HepG2 (cell line): Measurements from ENCODE around the gene SKI. TPM values are rescaled to one million over a fixed set of nuclear protein-coding genes. Genes with fewer than 3 reads are reported as not detected.

Experiments used
- AKAP8 ChIP-seq: sonication (generic); formaldehyde crosslinking; IDR thresholded peaks from 2 replicates; pipeline ENCODE4 v1.5.1; 2020; ENCODE audit warnings: mild to moderate bottlenecking, missing genetic modification reagents
- EP300 ChIP-seq, 3 experiments: sonication (generic) in 1 of 3; formaldehyde crosslinking in 1 of 3; IDR thresholded peaks; 2 replicates each; pipeline versions ENCODE4 v1.5.1 to v1.6.1; 2011 to 2020; ENCODE audit warnings: low read depth in 2 of 3, low read length in 2 of 3, borderline replicate concordance in 1 of 3, improper control_type of control experiment in 1 of 3, mild to moderate bottlenecking in 1 of 3, missing genetic modification reagents in 1 of 3, moderate library complexity in 1 of 3
- EZH2 ChIP-seq: conservative IDR thresholded peaks from 2 replicates; pipeline ENCODE4 v1.6.1; 2012; ENCODE audit warnings: mild to moderate bottlenecking, low read depth, low read length, moderate library complexity
- HOXA3 ChIP-seq: sonication (generic); formaldehyde crosslinking; IDR thresholded peaks from 2 replicates; pipeline ENCODE4 v1.5.0; 2020; ENCODE audit warnings: missing genetic modification reagents
- LCORL ChIP-seq, 2 experiments: fragments of 450-650 bp in 1 of 2; sonication (generic) in 1 of 2; formaldehyde crosslinking in 1 of 2; IDR thresholded peaks; 2 replicates each; pipeline versions ENCODE4 v1.5.0 to v1.6.1; 2017 to 2020; ENCODE audit warnings: antibody characterized with exemption in 1 of 2, missing genetic modification reagents in 1 of 2
- MED1 ChIP-seq: sonication (generic); formaldehyde crosslinking; IDR thresholded peaks from 2 replicates; pipeline ENCODE4 v1.4.0; 2020; ENCODE audit warnings: missing genetic modification reagents
- NFRKB ChIP-seq: fragments of 450-650 bp; IDR thresholded peaks from 2 replicates; pipeline ENCODE4 v1.6.1; 2017
- NR3C1 ChIP-seq: sonication (generic); formaldehyde crosslinking; IDR thresholded peaks from 2 replicates; pipeline ENCODE4 v1.4.0; 2020; ENCODE audit warnings: missing genetic modification reagents
- PCBP2 ChIP-seq: fragments of 200-400 bp; formaldehyde crosslinking; optimal IDR thresholded peaks from 2 replicates; pipeline ENCODE3; 2018; ENCODE audit warnings: low read length, low read depth; ENCODE audit not compliant: poor library complexity, severe bottlenecking
- RELA ChIP-seq: sonication (generic); formaldehyde crosslinking; IDR thresholded peaks from 2 replicates; pipeline ENCODE4 v1.4.0; 2020; ENCODE audit warnings: missing genetic modification reagents
- RORA ChIP-seq: sonication (generic); formaldehyde crosslinking; IDR thresholded peaks from 2 replicates; pipeline ENCODE4 v1.5.0; 2020; ENCODE audit warnings: mild to moderate bottlenecking, missing genetic modification reagents, moderate library complexity
- SMAD1 ChIP-seq: sonication (generic); formaldehyde crosslinking; IDR thresholded peaks from 2 replicates; pipeline ENCODE4 v1.4.0; 2020; ENCODE audit warnings: missing genetic modification reagents, low read depth, mild to moderate bottlenecking, borderline replicate concordance
- TBX2 ChIP-seq: sonication (generic); formaldehyde crosslinking; IDR thresholded peaks from 2 replicates; pipeline ENCODE4 v1.5.0; 2020; ENCODE audit warnings: missing genetic modification reagents, mild to moderate bottlenecking, borderline replicate concordance
- TOE1 ChIP-seq: sonication (generic); formaldehyde crosslinking; IDR thresholded peaks from 2 replicates; pipeline ENCODE4 v1.4.0; 2020; ENCODE audit warnings: mild to moderate bottlenecking, missing genetic modification reagents
- ZBTB38 ChIP-seq: sonication (generic); formaldehyde crosslinking; IDR thresholded peaks from 2 replicates; pipeline ENCODE4 v1.5.1; 2020; ENCODE audit warnings: mild to moderate bottlenecking, missing genetic modification reagents
- ZNF337 ChIP-seq: sonication (generic); formaldehyde crosslinking; IDR thresholded peaks from 2 replicates; pipeline ENCODE4 v1.5.1; 2020; ENCODE audit warnings: missing genetic modification reagents, low read depth, mild to moderate bottlenecking, borderline replicate concordance
- ZNF431 ChIP-seq: sonication (generic); formaldehyde crosslinking; IDR thresholded peaks from 2 replicates; pipeline ENCODE4 v1.9.0; 2022; ENCODE audit warnings: missing genetic modification reagents, low read depth, mild to moderate bottlenecking, borderline replicate concordance
- ZNF772 ChIP-seq: sonication (generic); formaldehyde crosslinking; IDR thresholded peaks from 2 replicates; pipeline ENCODE4 v1.5.0; 2020; ENCODE audit warnings: mild to moderate bottlenecking, missing genetic modification reagents
- ZSCAN25 ChIP-seq: sonication (generic); formaldehyde crosslinking; IDR thresholded peaks from 2 replicates; pipeline ENCODE4 v1.8.0; 2022; ENCODE audit warnings: mild to moderate bottlenecking, missing genetic modification reagents
- polyA plus RNA-seq, 8 experiments: library from polyadenylated mRNA; depleted of rRNA in 3 of 8; stranded (reverse) in 7 of 8; unstranded in 1 of 8; fragments of >200 nt; fragmentation: Illumina TruSeq in 4 of 8; extraction: Trizol in 4 of 8; gene quantifications; 2 replicates each; pipeline versions ENCODE4 v1.2.1 to v1.2.3, GENCODE V29; 2011 to 2016; ENCODE audit warnings: low read depth in 4 of 8, missing spikeins in 1 of 8, mixed read lengths in 1 of 8; ENCODE audit not compliant: insufficient read depth in 1 of 8
- total RNA-seq, 5 experiments: library from RNA; depleted of rRNA; stranded (reverse); fragments of >200 nt; fragmentation: Illumina TruSeq; extraction: Trizol; gene quantifications; 2 replicates each; pipeline ENCODE4 v1.2.3, GENCODE V29; 2016; ENCODE audit warnings: low read depth in 1 of 5
- TF ChIP-seq, protein P1 (sequence below): sonication (generic); formaldehyde crosslinking; IDR thresholded peaks from 2 replicates; pipeline ENCODE4 v1.5.0; 2020; ENCODE audit warnings: missing genetic modification reagents, mild to moderate bottlenecking, borderline replicate concordance

SKI gene
- total and polyA plus RNA-seq, 2 of the 13 experiments (the other 11 are each of a cell fraction or from before 2014, with no cell fraction given), result 4.7 to 6.9 TPM

DNA sequence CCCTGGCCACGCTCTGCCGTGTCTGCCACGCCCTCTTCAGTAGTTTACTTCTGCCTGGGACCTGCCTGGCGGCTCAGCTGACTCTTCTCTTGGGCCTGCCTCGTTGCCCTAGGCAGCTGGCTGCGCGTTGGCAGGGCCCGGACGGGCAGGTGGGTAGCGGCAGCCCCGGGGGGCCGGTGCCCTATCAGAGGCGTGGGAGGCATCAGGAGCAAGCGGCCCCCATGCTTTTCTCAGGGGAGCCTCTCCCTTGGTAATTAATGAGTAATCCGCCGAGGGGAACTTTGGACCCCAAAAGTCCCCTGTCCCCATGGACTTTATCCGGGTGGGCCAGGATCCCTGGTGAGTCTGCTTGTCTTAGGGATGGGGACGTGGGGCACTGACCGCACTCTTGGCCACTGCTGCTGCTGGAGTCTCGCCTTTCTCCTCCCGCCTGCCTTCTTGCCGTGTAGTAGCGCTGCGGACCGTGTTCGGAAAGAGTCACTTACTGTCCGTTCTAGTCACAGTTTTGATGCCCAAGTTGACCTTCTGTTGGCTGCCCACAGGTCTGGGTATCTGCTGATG is 22.7 kb downstream of the SKI start (continued):
- TF ChIP-seq, protein P1, sequence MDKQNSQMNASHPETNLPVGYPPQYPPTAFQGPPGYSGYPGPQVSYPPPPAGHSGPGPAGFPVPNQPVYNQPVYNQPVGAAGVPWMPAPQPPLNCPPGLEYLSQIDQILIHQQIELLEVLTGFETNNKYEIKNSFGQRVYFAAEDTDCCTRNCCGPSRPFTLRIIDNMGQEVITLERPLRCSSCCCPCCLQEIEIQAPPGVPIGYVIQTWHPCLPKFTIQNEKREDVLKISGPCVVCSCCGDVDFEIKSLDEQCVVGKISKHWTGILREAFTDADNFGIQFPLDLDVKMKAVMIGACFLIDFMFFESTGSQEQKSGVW, result no peak
- TF ChIP-seq SMAD1 (CRISPR knock-in tag) (no peak), EZH2 (no peak), LCORL (IDR thresholded peaks at IDR 0.05) (no peak), LCORL (CRISPR knock-in tag; IDR thresholded peaks at IDR 0.05) (peak; percentile 95), NR3C1 (CRISPR knock-in tag) (no peak), TBX2 (peak; percentile 79), EP300 (IDR thresholded peaks at IDR 0.05; ENCODE audit: low read depth in 2 of 2, low read length in 2 of 2) (peak in 1 of 2 experiments; percentile 55; a peak in 2 of 4 replicates), EP300 (CRISPR knock-in tag; IDR thresholded peaks at IDR 0.05; ENCODE audit: borderline replicate concordance) (peak; percentile 15; the same call in 1 of the 2 replicates), ZNF431 (CRISPR knock-in tag) (peak; percentile 25; the same call in 1 of the 2 replicates), ZNF772 (CRISPR knock-in tag) (peak; percentile 59; the same call in 1 of the 2 replicates), AKAP8 (CRISPR knock-in tag) (no peak; the same call in 1 of the 2 replicates), MED1 (CRISPR knock-in tag) (peak; percentile 79), PCBP2 (no peak), ZSCAN25 (CRISPR knock-in tag) (0 out of 2 replicates have a peak, but pooled peaks have one; percentile 15), TOE1 (CRISPR knock-in tag) (no peak), ZBTB38 (CRISPR knock-in tag) (no peak; the same call in 1 of the 2 replicates), RELA (CRISPR knock-in tag) (no peak; the same call in 1 of the 2 replicates), NFRKB (no peak), RORA (CRISPR knock-in tag) (no peak), HOXA3 (CRISPR knock-in tag) (peak; percentile 51; the same call in 1 of the 2 replicates), ZNF337 (CRISPR knock-in tag) (no peak)
- TF ChIP-seq, all 625 proteins: peak for 172
